Effector memory CD8-positive, alpha-beta T cell (primary cell): ENCODE measurements around the gene ZNF814.
"Not testable (repeated sequence)": the region's sequence is repeated elsewhere in the genome, so short reads cannot be mapped to it uniquely, and the experiment has no call there.

Experiments used
- ATAC-seq: fragments of 150-1000 bp; cut with Tn5 transposase; replicated peaks from 2 replicates; pipeline ENCODE4 v1.10.0; 2021; ENCODE audit warnings: mild to moderate bottlenecking, moderate library complexity
- DNase-seq, 3 experiments: peaks; one replicate each; pipeline ENCODE4 v3.0.0; 2021
- H3K27ac Mint-ChIP-seq, 2 donors: one replicate each; pipeline ENCODE4 v1.8.0; 2022; ENCODE audit warnings: mild to moderate bottlenecking in 2 of 2, mixed read lengths in 2 of 2, moderate library complexity in 2 of 2
- H3K27me3 Mint-ChIP-seq, 2 donors: one replicate each; pipeline ENCODE4 v1.8.0; 2022; ENCODE audit warnings: mixed read lengths in 2 of 2
- H3K36me3 Mint-ChIP-seq: one replicate; pipeline ENCODE4 v1.8.0; 2022; ENCODE audit warnings: mild to moderate bottlenecking, moderate library complexity, mixed read lengths; ENCODE audit not compliant: insufficient read depth
- H3K4me1 Mint-ChIP-seq, 2 donors: one replicate each; pipeline ENCODE4 v1.8.0; 2022; ENCODE audit warnings: low read depth in 2 of 2, mixed read lengths in 2 of 2
- H3K4me3 Mint-ChIP-seq, 2 donors: one replicate each; pipeline ENCODE4 v1.8.0; 2022; ENCODE audit warnings: mild to moderate bottlenecking in 2 of 2, mixed read lengths in 2 of 2, moderate library complexity in 2 of 2
- H3K9me3 Mint-ChIP-seq, 2 donors: one replicate each; pipeline ENCODE4 v1.8.0; 2022; ENCODE audit warnings: mixed read lengths in 2 of 2

ZNF814 gene

GRCh38 chr19:57819475-57820148, 69.2 kb downstream of the ZNF814 start:
- Mint-ChIP-seq H3K27ac (peak overlapping the region; percentile 98 to 99), H3K27me3 (no peaks in the 10 kb centered on the region), H3K4me1 (peaks cover 41 to 48% of the 10 kb centered on the region in 2 donors), H3K4me3 (peak overlapping the region; percentile 98 to 99), H3K36me3 (peaks cover 25% of the 10 kb centered on the region), H3K9me3 (no peaks in the 10 kb centered on the region)
- peak; percentile 71 to 75 (median 73) for DNase-seq
- peak; percentile 84 for ATAC-seq

GRCh38 chr19:57818378-57818777, 70.5 kb downstream of the ZNF814 start:
- Mint-ChIP-seq H3K9me3 (no peaks in the 10 kb centered on the region), H3K27ac (no peak overlapping the region)
- no peak for ATAC-seq

GRCh38 chr19:57817976-57818375, 70.9 kb downstream of the ZNF814 start:
- no peak for DNase-seq
- peak overlapping the region; percentile 34 to 98 for H3K4me3 Mint-ChIP-seq
- H3K27me3 Mint-ChIP-seq = no peaks in the 10 kb centered on the region
- H3K36me3 Mint-ChIP-seq = peaks cover 32% of the 10 kb centered on the region
- no peaks in the 10 kb centered on the region for H3K9me3 Mint-ChIP-seq
- H3K4me1 Mint-ChIP-seq = peaks cover 47 to 49% of the 10 kb centered on the region in 2 donors
- no peak for ATAC-seq
- no peak overlapping the region for H3K27ac Mint-ChIP-seq

More at GRCh38 chr19:57818378-57818777, 70.5 kb downstream of the ZNF814 start:
- DNase-seq = no peak
- no peaks in the 10 kb centered on the region for H3K27me3 Mint-ChIP-seq
- peaks cover 32% of the 10 kb centered on the region for H3K36me3 Mint-ChIP-seq
- H3K4me3 Mint-ChIP-seq = peak overlapping the region in 1 of 2 donors; percentile 98
- H3K4me1 Mint-ChIP-seq = peaks cover 46 to 50% of the 10 kb centered on the region in 2 donors

- peaks cover 28% of the 10 kb centered on the region for H3K36me3 Mint-ChIP-seq
- no peak overlapping the region for H3K4me3 Mint-ChIP-seq
- no peaks in the 10 kb centered on the region for H3K27me3 Mint-ChIP-seq
- no peak for DNase-seq
- H3K9me3 Mint-ChIP-seq = no peaks in the 10 kb centered on the region
- H3K27ac Mint-ChIP-seq = no peak overlapping the region
- peaks cover 43 to 47% of the 10 kb centered on the region in 2 donors for H3K4me1 Mint-ChIP-seq
- ATAC-seq = no peak
Observed at GRCh38 chr19:57816652-57817051, 72.2 kb downstream of the ZNF814 start.

GRCh38 chr19:57815247-57816075, 73.4 kb downstream of the ZNF814 start:
- Mint-ChIP-seq H3K4me3 (peak overlapping the region; percentile 95 to 99), H3K27me3 (no peaks in the 10 kb centered on the region), H3K27ac (peak overlapping the region; percentile 89 to 99), H3K4me1 (peaks cover 36 to 40% of the 10 kb centered on the region in 2 donors), H3K9me3 (no peaks in the 10 kb centered on the region), H3K36me3 (peaks cover 35% of the 10 kb centered on the region)
- DNase-seq (no peak), ATAC-seq (no peak)

- Mint-ChIP-seq H3K4me3 (peak within 1 kb of the TSS; percentile 95 to 99), H3K27ac (peak within 1 kb of the TSS; percentile 89 to 99), H3K36me3 (peaks cover 33% of the 10 kb centered on the region), H3K4me1 (peaks cover 28 to 32% of the 10 kb centered on the region in 2 donors), H3K9me3 (no peaks in the 10 kb centered on the region), H3K27me3 (no peaks in the 10 kb centered on the region)
- DNase-seq = peak; percentile 66 to 69 (median 68)
- peak; percentile 76 for ATAC-seq
Observed at GRCh38 chr19:57814505-57815246, 74.2 kb downstream of the ZNF814 start, which contains the start of gene ZNF552. ZNF552 (minus strand) TSS chr19:57814913; CDS start chr19:57814743, 170 bp downstream.

- Mint-ChIP-seq H3K36me3 (peaks cover 26% of the 10 kb centered on the region), H3K4me3 (peak overlapping the region; percentile 95 to 99), H3K27me3 (no peaks in the 10 kb centered on the region), H3K4me1 (peaks cover 29 to 32% of the 10 kb centered on the region in 2 donors), H3K27ac (peak overlapping the region; percentile 89 to 99), H3K9me3 (no peaks in the 10 kb centered on the region)
- ATAC-seq = no peak
- no peak for DNase-seq
Observed at GRCh38 chr19:57813919-57814504, 74.8 kb downstream of the ZNF814 start.

GRCh38 chr19:57812975-57813820, 75.6 kb downstream of the ZNF814 start:
- peak overlapping the region; percentile 22 to 39 for H3K4me3 Mint-ChIP-seq
- not testable (repeated sequence) for ATAC-seq, H3K27me3 Mint-ChIP-seq, DNase-seq, H3K9me3 Mint-ChIP-seq
- peaks cover 25% of the 10 kb centered on the region for H3K36me3 Mint-ChIP-seq
- peak overlapping the region; percentile 56 to 89 for H3K27ac Mint-ChIP-seq
- H3K4me1 Mint-ChIP-seq = peaks cover 29 to 32% of the 10 kb centered on the region in 2 donors

GRCh38 chr19:57812226-57812625, 76.6 kb downstream of the ZNF814 start:
- H3K4me1 Mint-ChIP-seq = peaks cover 29 to 32% of the 10 kb centered on the region in 2 donors
- H3K9me3 Mint-ChIP-seq = no peaks in the 10 kb centered on the region
- DNase-seq (no peak), ATAC-seq (no peak)
- peak overlapping the region in 1 of 2 donors; percentile 7 for H3K4me3 Mint-ChIP-seq
- peaks cover 24% of the 10 kb centered on the region for H3K36me3 Mint-ChIP-seq
- H3K27me3 Mint-ChIP-seq = no peaks in the 10 kb centered on the region
- peak overlapping the region in 1 of 2 donors; percentile 56 for H3K27ac Mint-ChIP-seq

- Mint-ChIP-seq H3K4me1 (peaks cover 28 to 29% of the 10 kb centered on the region in 2 donors), H3K36me3 (peaks cover 23% of the 10 kb centered on the region), H3K27ac (peak overlapping the region in 1 of 2 donors; percentile 81)
- not testable (repeated sequence) for H3K27me3 Mint-ChIP-seq, ATAC-seq, DNase-seq, H3K9me3 Mint-ChIP-seq, H3K4me3 Mint-ChIP-seq
Observed at GRCh38 chr19:57810410-57811295, 78.2 kb downstream of the ZNF814 start.

GRCh38 chr19:57807541-57807940, 81.3 kb downstream of the ZNF814 start:
- Mint-ChIP-seq H3K4me3 (no peak overlapping the region), H3K4me1 (peaks cover 14 to 20% of the 10 kb centered on the region in 2 donors), H3K27me3 (no peaks in the 10 kb centered on the region), H3K27ac (no peak overlapping the region), H3K36me3 (peaks cover 9% of the 10 kb centered on the region), H3K9me3 (no peaks in the 10 kb centered on the region)
- DNase-seq (no peak), ATAC-seq (no peak)
